MM.1S (cell line): ENCODE results near the gene SELL.

Experiments used
- DNase-seq: peaks from one replicate; pipeline ENCODE4 v3.0.0-alpha.2; 2015
- H2AFZ ChIP-seq: fragments of 300-600 bp; sonication (generic); 2 replicates; pipeline ENCODE4 v1.6.0; 2016; ENCODE audit warnings: antibody characterized with exemption, low read length
- H3F3A ChIP-seq: fragments of 300-600 bp; sonication (generic); 2 replicates; pipeline ENCODE4 v1.6.1; 2016; ENCODE audit warnings: mild to moderate bottlenecking, antibody characterized with exemption, low read length, moderate library complexity, mixed read lengths; ENCODE audit not compliant: insufficient read depth
- H3K27ac ChIP-seq: fragments of 300-600 bp; sonication (generic); 2 replicates; pipeline ENCODE4 v1.5.1; 2016; ENCODE audit warnings: mild to moderate bottlenecking, low read length
- H3K27me3 ChIP-seq: fragments of 300-600 bp; sonication (generic); replicated peaks from 2 replicates; pipeline ENCODE4 v1.6.0; 2016; ENCODE audit warnings: low read length; ENCODE audit not compliant: insufficient read depth
- H3K36me3 ChIP-seq: fragments of 300-600 bp; sonication (generic); replicated peaks from 2 replicates; pipeline ENCODE4 v1.6.1; 2016; ENCODE audit warnings: mild to moderate bottlenecking, low read length, mixed read lengths; ENCODE audit not compliant: insufficient read depth
- H3K4me1 ChIP-seq: fragments of 300-600 bp; sonication (generic); 2 replicates; pipeline ENCODE4 v1.6.1; 2016; ENCODE audit warnings: low read length, mixed read lengths
- H3K4me2 ChIP-seq: fragments of 300-600 bp; sonication (generic); 2 replicates; pipeline ENCODE4 v1.6.0; 2016; ENCODE audit warnings: low read depth, low read length
- H3K4me3 ChIP-seq: fragments of 300-600 bp; sonication (generic); 2 replicates; pipeline ENCODE4 v1.5.1; 2016; ENCODE audit warnings: low read length, mixed read lengths
- H3K79me2 ChIP-seq: fragments of 300-600 bp; sonication (generic); 2 replicates; pipeline ENCODE4 v1.6.1; 2016; ENCODE audit warnings: mixed run types, low read length, mixed read lengths
- H3K9ac ChIP-seq: fragments of 300-600 bp; sonication (generic); 2 replicates; pipeline ENCODE4 v1.6.1; 2016; ENCODE audit warnings: low read length, mixed read lengths
- H3K9me2 ChIP-seq: fragments of 300-600 bp; sonication (generic); replicated peaks from 2 replicates; pipeline ENCODE4 v1.6.1; 2016; ENCODE audit warnings: mild to moderate bottlenecking, low read length, mixed read lengths; ENCODE audit not compliant: insufficient read depth
- H3K9me3 ChIP-seq: fragments of 300-600 bp; sonication (generic); replicated peaks from 2 replicates; pipeline ENCODE4 v1.6.1; 2016; ENCODE audit warnings: mild to moderate bottlenecking, low read length, mixed read lengths; ENCODE audit not compliant: insufficient read depth
- H4K20me1 ChIP-seq: fragments of 300-600 bp; sonication (generic); 2 replicates; pipeline ENCODE4 v1.6.1; 2016; ENCODE audit warnings: mild to moderate bottlenecking, low read length, moderate library complexity, mixed read lengths; ENCODE audit not compliant: insufficient read depth
- CTCF ChIP-seq: fragments of 300-600 bp; sonication (generic); IDR thresholded peaks from 2 replicates; pipeline ENCODE4 v1.5.1; 2016; ENCODE audit warnings: antibody characterized with exemption, low read length, mixed read lengths
- EZH2 ChIP-seq: fragments of 300-600 bp; sonication (generic); optimal IDR thresholded peaks from 2 replicates; pipeline ENCODE3; 2017; ENCODE audit warnings: low read depth, mild to moderate bottlenecking, antibody characterized with exemption, low read length, mixed read lengths
- EZH2phosphoT487 ChIP-seq: fragments of 300-600 bp; sonication (generic); IDR thresholded peaks from 2 replicates; pipeline ENCODE4 v1.6.1; 2018; ENCODE audit warnings: antibody characterized with exemption, low read length

The SELL gene

GRCh38 chr1:169697755-169698154, 13.7 kb downstream of the SELL start:
- H3K27ac ChIP-seq, result no peak overlapping the region
- no peaks in the 10 kb centered on the region for H3K79me2 ChIP-seq
- no peaks in the 10 kb centered on the region for H3K9me2 ChIP-seq
- peaks cover 20% of the 10 kb centered on the region for H3F3A ChIP-seq
- H2AFZ ChIP-seq, result no peak overlapping the region
- no peak overlapping the region for H3K4me3 ChIP-seq
- TF ChIP-seq EZH2, result no peak
- no peak for TF ChIP-seq CTCF
- no peak for TF ChIP-seq EZH2phosphoT487
- no peak overlapping the region for H3K9ac ChIP-seq
- no peaks in the 10 kb centered on the region for H3K9me3 ChIP-seq
- no peaks in the 10 kb centered on the region for H4K20me1 ChIP-seq
- no peak for DNase-seq
- peaks cover 24% of the 10 kb centered on the region for H3K4me1 ChIP-seq
- no peak overlapping the region for H3K4me2 ChIP-seq
- no peaks in the 10 kb centered on the region for H3K36me3 ChIP-seq
- peaks cover 17% of the 10 kb centered on the region for H3K27me3 ChIP-seq

GRCh38 chr1:169696273-169697100, 14.9 kb downstream of the SELL start:
- no peak for DNase-seq
- TF ChIP-seq EZH2phosphoT487 (no peak), EZH2 (no peak), CTCF (no peak)
- H3K9ac ChIP-seq, result no peak overlapping the region
- H3K27me3 ChIP-seq, result peaks cover 17% of the 10 kb centered on the region
- H3F3A ChIP-seq, result peaks cover 31% of the 10 kb centered on the region
- H3K36me3 ChIP-seq, result no peaks in the 10 kb centered on the region
- H3K79me2 ChIP-seq, result no peaks in the 10 kb centered on the region
- H3K27ac ChIP-seq, result no peak overlapping the region
- H3K4me3 ChIP-seq, result no peak overlapping the region
- H3K4me1 ChIP-seq, result peaks cover 35% of the 10 kb centered on the region
- no peaks in the 10 kb centered on the region for H3K9me2 ChIP-seq
- H4K20me1 ChIP-seq, result no peaks in the 10 kb centered on the region
- no peak overlapping the region for H2AFZ ChIP-seq
- no peaks in the 10 kb centered on the region for H3K9me3 ChIP-seq
- no peak overlapping the region for H3K4me2 ChIP-seq

- peaks cover 17% of the 10 kb centered on the region for H3K27me3 ChIP-seq
- H3K9ac ChIP-seq, result no peak overlapping the region
- H3K4me3 ChIP-seq, result no peak overlapping the region
- H3K9me2 ChIP-seq, result no peaks in the 10 kb centered on the region
- no peaks in the 10 kb centered on the region for H3K9me3 ChIP-seq
- H3K27ac ChIP-seq, result no peak overlapping the region; the same call in 1 of the 2 replicates
- no peaks in the 10 kb centered on the region for H3K79me2 ChIP-seq
- peak overlapping the region; percentile 61; the same call in 1 of the 2 replicates for H3K4me2 ChIP-seq
- no peaks in the 10 kb centered on the region for H4K20me1 ChIP-seq
- H3K36me3 ChIP-seq, result no peaks in the 10 kb centered on the region
- TF ChIP-seq EZH2 (no peak), CTCF (peak; percentile 57)
- peaks cover 53% of the 10 kb centered on the region for H3K4me1 ChIP-seq
- peak; percentile 88 for DNase-seq
- H3F3A ChIP-seq, result peaks cover 31% of the 10 kb centered on the region
- H2AFZ ChIP-seq, result no peak overlapping the region
Observed at GRCh38 chr1:169694304-169695075, 16.9 kb downstream of the SELL start.
